Activated CD4-positive, alpha-beta T cell treated with anti-CD3 and anti-CD28 coated beads, Interleukin-10, Interleukin-2, amounts not matched to agents 100 ng/mL and 50 ng/mL, durations not matched to agents 16 hours and 8 hours (primary cell): Measurements from ENCODE around the gene BABAM1.

Source experiments
- DNase-seq: peaks from one replicate; pipeline ENCODE4 v3.0.0-alpha.2; 2020

Gene BABAM1

GRCh38 chr19:17304386-17305215 is 37.4 kb downstream of the BABAM1 start:
- no peak for DNase-seq

DNA sequence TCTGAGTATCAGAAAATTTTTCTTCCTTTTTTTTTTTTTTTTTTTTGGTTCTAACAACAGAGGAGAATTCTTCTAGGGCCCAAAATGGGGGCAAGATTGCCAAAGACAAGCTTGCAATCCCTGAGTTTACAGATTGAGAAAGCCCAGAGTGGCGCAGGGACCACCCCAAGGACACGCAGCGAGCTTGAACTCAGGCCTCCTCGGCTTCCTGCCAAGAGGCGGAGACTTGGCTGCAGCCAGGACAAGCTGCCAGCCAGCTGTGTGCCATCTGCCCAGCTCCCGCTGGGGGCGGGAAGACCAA is 37.9 kb downstream of the BABAM1 start:
- DNase-seq: no peak

DNA sequence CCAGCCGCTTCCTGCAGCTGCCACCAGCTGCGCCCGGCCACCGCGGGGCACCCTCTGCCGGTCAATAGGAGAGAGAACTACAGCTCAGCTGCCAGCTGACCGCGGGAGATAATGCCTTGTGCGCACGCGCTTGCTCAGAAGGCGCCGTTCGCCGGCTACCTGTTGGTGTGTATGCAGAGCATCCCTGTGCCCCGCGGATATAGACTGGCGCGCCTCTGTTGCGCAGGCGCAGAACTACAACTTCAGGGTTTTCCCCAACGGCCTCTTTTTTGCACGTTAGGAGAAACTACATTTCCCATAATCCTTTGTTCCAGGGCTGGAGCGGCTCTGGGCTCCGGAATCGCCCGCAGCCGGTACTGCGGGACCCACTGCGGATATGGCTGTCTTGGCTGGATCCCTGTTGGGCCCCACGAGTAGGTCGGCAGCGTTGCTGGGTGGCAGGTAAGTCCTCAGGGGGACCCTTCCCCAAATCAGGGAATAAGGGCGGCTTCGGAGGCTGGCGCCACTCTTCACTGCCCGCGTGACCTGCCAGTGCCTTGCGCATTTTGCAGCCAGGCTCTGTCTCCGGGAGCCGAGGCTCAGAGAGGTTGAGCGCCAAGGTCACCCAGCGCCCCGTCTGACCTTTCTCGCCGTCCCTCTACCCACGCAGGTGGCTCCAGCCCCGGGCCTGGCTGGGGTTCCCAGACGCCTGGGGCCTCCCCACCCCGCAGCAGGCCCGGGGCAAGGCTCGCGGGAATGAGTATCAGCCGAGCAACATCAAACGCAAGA is 38.5 kb downstream of the BABAM1 start, which contains the start of gene MRPL34:
Gene MRPL34 (plus strand): TSS at position 356 of the 768 bp plus-strand sequence. CDS start 21 bp downstream, at position 377.
- DNase-seq: peak; percentile 100

DNA sequence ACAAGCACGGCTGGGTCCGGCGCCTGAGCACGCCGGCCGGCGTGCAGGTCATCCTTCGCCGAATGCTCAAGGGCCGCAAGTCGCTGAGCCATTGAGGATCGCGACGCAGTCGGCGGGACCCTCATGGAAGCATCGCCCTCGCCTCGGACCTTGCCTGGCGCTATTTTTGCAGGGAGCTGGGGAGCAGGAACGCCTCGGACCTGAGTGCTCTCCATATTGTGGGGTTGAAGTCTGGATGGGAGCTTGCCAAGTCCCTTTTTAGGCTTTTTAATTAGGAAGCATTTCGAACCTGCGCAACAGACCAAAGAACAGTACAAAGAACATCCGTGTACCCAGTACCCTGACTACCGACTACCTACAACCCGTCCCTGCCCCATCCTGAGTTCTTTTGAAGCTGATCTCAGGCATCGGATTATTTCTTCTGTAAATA is 39.1 kb downstream of the BABAM1 start:
- DNase-seq: no peak

GRCh38 chr19:17307876-17308377 is 40.7 kb downstream of the BABAM1 start:
- DNase-seq: no peak

DNA sequence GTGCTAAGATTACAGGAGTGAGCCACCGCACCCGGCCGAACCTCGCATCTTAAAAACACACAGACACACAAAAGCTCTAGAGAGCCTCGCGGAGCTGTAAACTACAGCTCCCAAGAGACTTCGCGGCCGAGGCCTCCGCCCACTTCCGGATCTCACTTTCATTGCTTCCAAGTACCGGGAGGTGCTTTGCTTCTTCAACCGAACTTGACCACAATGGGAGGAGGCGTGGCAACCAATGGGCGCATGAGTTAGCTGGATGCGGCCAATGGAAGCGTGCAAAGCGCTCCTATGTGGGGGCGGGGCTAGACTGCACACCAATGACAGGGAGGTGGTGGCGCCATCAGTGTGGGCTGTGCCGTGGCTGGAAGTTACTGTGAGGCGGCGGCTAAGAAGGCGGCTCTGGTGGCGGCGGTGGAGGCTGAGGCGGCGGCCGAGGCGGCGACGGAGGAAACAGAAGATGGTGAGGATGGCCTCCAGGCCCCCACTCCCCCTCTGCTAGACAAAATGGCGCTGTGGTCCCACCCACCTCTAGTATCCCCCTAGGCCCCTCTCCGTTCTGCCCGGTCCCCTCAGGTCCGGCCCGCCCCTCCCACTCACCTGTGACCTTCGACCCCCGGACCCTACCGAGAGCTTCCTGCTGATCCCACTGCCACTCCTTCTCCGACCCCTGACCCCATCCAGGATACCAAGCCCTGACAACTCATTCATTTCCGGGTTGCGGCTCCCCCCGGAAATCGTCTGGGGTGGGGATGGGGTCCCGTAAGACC is 42.1 kb downstream of the BABAM1 start, which contains the start of gene DDA1:
Gene DDA1 (plus strand): TSS at position 366 of the 767 bp plus-strand sequence. CDS start 92 bp downstream, at position 458.
- peak; percentile 100 for DNase-seq

DNA sequence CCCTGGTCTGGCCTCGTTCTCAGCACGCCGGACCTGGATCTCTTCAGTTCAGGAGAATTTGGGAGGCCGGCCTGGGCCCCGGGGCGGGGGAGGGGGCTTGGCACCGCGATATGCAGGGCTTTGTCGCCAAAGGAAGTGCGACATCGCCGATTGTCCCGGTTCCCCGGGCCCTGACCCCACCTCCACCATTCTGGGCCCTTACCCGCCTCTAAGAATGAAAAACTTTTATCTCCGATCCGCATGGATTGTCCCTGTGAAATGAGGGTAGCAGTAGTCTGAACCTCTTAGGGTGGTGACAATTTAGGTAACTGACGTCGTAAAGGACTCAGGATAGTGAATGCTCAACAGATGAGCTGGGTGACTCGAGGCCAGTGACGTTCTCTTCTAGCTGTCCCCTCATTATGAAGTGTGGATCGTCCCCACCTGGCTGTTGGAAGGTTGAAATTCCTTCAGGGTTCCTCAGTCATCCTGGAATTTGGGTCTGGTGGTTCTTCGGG is 42.8 kb downstream of the BABAM1 start:
- DNase-seq: no peak

- DNase-seq: no peak
Observed at GRCh38 chr19:17311455-17312188, 44.4 kb downstream of the BABAM1 start.

- no peak for DNase-seq
Observed at GRCh38 chr19:17312189-17313113, 45.2 kb downstream of the BABAM1 start.

DNA sequence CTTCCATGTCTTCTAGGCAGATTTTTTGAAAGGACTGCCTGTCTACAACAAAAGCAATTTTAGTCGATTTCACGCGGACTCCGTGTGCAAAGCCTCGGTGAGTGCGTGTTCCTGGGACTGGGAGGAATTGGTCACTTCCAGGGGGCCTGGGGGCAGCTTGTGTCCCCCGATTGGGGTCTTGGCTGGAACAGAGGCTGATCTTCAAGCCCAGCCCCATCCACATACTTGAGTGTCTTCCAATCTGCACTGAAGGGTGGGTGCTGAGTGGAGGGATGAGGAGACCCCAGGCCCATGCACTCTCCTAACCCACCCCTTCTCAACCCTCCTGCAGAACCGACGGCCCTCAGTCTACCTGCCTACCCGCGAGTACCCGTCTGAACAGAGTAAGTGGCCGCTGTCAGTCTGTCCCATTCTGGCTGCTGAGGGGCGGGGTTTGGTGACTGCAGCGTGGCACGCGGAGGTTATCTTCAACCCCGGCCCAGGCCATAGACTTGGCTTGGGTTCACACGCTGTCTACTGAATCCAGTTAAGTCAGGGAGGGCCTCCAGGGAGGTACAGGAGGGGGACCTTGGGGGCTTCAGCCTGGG is 46.9 kb downstream of the BABAM1 start:
- DNase-seq: no peak

DNA sequence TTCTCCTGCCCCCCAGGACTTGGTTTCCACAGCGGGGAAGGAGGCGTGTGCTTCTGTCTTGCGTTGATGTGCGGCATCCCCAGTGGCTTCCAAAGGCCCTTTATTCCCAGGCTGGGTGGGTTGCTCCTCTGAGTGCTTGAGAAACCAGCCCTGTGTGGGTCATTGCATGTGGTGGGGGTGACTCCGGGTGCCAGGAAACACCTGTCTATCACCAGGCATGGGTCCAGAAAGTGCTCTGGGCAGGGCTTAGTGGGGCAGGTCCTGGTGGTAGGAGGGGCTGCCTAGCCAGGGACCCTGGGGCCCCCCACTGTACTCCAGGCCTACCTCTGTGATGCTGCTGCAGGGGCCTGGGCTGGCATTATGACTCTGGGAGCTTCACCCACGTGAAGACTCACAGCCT is 51.7 kb downstream of the BABAM1 start:
- no peak for DNase-seq

- DNase-seq: no peak
Observed at GRCh38 chr19:17319473-17320238, 52.4 kb downstream of the BABAM1 start.

- DNase-seq: no peak
Observed at GRCh38 chr19:17320435-17320834, 53.2 kb downstream of the BABAM1 start.

GRCh38 chr19:17321655-17322489 is 54.6 kb downstream of the BABAM1 start:
- no peak for DNase-seq

- no peak for DNase-seq
Observed at GRCh38 chr19:17322854-17323253, 55.6 kb downstream of the BABAM1 start.

DNA sequence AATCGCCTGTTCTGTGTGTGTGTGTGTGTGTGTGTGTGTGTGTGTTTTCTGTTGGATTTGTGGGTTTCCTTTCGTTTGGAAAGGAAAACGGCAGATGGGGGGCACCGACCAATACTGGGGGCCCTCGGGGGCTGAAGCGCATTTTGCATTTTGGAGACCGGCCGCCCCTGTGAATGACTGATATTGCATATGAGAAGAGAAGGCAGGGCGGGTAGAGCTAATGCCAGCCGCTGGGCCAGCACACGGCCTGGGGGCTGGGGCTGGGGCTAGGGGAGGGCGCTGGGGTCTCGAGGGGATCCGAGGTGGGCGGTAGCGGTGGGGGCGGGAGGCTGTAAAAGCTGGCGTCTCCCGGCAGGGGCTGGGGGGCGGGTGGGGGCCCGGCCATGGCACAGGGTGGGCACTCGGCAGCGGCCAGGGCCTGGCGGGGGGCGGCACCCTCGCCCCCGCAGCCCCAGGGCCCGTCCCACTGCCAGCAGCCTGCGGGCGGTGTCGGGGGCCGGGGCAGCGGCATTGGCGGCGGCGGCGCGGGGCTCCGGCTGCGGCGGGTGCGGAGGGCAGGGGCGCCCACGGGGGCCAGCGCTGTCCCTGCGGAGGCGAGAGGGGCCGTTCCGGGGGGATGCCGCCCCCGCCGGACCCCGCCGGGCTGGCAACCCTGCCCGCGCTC is 56.2 kb downstream of the BABAM1 start:
- DNase-seq: no peak

- DNase-seq: no peak
Observed at GRCh38 chr19:17323964-17324332, 56.7 kb downstream of the BABAM1 start.
